GM18520 (cell line): ENCODE measurements around the gene GLCCI1.
"Not testable (repeated sequence)": the region's sequence is repeated elsewhere in the genome, so short reads cannot be mapped to it uniquely, and the experiment has no call there.

Experiments used
- ATAC-seq: cut with Tn5 transposase; IDR thresholded peaks from one replicate; pipeline ENCODE4 v1.9.1; 2021; ENCODE audit not compliant: unreplicated experiment

GLCCI1 gene

DNA sequence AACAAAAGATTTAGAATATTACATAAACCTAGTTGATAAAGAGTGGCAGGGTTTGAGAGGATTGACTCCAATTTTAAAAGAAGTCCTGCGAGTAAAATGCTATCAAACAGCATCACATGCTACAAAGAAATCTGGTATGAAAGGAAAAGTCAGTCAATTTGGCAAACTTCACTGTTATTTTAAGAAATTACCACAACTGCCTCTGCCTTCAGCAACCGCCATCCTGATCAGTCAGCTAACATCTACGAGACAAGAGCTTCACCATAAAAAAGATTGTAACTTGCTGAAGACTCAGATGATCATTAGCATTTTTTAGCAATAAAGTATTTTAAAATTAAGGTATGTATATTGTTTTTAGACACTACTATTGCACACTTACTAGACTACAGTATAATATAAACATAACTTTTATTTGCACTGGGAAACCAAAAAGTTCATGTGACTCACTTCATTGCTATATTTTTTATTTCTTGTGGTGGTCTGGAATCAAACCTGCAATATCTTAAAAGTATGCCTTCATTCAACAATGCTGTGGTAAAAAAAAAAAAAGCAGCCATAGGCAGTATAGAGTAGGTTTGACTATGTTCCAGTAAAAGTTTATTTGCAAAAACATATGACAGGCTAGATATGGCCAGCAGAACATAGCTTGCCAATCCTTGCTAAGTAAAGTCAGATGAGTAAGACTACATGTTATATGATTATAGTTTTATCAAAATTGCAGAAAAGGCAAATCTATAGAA is 74.4 kb downstream of the GLCCI1 start:
- no peak for ATAC-seq

DNA sequence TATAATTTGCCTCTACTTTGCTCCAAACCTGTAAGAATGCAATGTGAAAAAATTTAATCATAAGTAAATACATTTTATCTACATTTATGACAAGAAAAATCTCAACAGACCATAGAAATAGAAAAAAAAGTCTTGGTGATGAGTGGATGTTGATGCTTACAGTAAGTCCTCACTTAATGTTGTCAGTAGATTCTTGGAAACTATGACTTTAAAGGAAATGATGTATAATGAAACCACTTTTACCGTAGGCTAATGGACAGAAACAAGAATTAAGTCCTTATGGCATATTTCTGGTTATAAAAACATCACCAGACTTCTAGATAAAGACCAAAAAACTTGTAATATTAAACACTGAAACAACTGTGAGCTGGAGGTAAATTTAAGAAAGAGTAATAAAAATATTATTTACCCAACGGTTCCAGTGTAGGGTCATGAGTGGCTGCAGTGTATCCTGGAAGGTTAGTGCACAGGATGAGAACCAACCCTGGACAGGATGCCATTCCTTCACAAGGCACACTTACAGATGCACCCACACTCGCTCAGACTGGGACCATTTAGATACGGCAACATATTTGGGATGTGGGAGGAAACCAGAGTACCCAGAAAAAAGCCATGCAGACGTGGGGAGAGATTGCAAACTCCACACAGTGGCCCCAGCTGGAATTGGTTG is 76.3 kb downstream of the GLCCI1 start:
- no peak for ATAC-seq

DNA sequence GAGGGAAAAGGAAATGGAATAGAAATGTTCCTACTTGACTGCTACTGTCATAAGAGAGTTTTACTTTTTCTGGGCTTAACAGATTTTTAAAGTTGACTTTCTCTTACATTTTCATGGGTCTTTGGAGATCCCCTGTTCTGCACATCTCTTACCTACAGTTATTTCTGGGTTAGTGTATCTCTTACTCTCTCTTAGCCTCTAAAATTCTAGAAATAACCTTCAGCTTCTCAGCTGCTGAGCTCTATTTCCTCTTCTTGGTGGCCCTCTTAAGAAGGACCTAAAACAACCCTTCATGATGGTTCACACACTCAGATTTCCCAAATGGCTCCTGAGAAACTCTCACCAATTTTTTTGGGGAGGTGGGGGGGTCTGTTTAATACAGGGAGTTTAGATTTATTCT is 79.5 kb downstream of the GLCCI1 start:
- not testable (repeated sequence) for ATAC-seq

DNA sequence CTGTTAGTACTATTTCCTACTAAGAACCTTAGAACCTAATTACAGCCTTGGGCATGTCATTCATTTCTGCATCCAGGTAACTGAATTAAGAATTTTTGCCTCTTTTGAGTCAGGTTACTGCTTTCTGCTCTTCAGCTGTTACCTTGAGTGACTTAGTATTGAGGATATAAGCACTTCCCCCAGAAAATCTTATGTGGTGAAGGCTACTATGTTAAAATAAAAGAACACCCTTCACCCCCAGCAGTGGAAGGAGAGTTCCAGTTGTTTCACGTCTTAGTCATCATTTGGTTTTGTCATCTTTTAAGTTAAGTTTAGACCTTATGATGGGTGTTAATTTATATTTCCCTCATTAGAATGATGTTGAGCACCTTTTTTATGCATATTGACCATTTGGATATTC is 82.8 kb downstream of the GLCCI1 start:
- no peak for ATAC-seq

DNA sequence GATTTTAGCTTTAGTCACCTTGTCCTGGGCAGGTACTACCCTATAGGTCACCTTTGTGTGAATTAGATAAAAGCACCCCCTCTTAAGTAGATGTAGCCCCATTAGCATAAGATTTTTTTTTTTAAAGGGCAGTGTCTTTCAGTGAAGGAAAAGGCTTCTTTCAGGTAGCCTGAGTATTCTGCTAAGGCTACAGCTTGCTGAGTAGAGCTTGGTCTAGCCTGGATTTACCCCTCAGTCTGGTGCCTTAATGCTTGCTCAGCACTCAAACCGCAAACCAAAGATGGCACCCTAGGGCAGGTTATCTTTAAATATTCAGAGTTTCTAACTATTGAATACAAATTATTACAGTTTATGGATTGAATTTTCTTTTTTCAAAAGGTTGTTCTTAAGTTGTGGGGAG is 83.4 kb downstream of the GLCCI1 start:
- ATAC-seq: no peak

DNA sequence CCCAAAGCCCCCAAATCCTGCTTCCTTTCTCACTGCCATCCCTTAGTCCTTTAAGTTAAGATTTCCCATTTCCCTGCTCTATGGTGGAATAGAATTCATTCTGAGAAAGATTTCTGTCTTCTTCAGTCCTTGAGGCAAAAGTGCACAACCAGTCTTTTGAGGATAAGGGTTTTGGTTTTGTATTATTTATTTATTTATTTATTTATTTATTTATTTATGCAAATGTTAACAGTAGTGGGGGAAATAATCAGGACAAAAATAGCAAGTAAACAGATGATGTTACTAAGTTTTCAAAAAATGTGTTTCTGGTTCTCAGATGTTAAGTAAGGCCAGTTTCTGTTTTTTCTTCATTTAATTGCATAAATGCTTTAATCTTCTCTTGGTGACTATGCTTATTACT is 84.2 kb downstream of the GLCCI1 start:
- no peak for ATAC-seq

DNA sequence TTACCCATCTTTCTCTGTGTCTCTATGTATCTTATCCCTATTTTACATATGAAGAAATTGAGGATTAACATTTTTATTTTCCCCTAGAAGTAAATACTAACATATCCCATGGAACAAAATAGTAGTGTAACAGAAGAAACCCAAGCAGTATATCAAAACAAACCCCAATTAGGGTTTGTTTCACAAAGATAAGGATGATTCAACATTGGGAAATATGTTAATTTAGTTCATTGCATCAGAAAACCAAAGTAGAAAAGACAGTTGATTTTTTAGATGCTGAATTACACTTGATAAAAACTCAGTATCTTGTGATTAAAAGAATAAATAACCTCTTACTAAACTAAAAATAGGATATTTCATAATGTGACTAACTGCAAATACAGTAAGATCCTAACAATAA is 87.8 kb downstream of the GLCCI1 start:
- no peak for ATAC-seq

DNA sequence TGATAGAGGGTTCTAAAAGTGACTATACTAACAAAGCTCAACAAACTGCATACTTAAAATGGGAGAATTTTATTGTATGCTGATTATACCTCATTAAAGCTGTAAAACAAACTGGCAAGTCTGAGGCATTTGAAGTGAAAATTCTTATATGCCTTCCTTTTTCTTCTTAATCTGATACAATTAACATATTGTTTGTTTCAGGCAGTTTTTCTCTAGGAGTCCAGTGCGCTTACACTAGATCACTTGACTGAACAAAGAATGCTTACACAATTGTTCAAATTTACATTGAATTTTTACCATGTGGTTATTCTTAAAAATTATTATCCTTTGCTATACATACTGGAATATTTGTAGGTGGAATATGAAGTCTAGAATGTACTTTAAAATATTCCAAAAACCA is 89.0 kb downstream of the GLCCI1 start:
- no peak for ATAC-seq

DNA sequence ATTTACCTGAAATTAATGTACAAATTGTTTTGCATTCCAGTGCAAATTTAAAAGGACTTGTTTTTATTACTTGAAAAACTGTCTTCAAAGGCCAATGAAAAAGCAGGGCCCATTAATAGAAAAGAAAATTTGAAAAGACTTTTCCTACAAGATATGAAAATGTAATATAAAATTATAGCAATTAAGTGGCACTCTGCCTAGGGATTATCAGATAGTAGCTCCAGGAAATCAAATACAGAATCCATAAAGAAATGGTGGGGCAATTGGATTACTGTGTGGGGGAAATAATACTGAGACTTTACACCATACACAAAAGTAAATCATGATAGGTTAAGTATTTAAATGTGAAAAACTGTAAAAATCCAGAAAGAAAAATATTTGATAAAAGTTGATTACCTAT is 89.7 kb downstream of the GLCCI1 start:
- no peak for ATAC-seq

DNA sequence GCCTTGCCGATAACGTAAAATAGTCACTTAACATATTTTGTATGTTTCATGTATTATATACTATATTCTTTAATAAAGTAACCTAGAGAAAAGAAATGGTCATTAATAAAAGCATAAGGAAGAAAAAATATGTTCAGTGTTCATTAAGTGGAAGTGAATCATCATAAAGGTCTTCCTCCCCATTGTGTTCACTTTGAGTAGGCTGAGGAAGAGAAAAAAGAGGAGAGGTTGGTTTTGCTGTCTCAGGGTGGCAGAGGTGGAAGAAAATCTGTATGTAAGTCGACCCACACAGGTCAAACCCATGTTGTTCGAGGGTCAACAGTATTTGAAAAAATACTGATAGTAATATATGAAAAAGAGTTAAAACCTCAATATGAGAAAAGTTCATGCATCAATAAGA is 90.3 kb downstream of the GLCCI1 start:
- ATAC-seq: no peak

DNA sequence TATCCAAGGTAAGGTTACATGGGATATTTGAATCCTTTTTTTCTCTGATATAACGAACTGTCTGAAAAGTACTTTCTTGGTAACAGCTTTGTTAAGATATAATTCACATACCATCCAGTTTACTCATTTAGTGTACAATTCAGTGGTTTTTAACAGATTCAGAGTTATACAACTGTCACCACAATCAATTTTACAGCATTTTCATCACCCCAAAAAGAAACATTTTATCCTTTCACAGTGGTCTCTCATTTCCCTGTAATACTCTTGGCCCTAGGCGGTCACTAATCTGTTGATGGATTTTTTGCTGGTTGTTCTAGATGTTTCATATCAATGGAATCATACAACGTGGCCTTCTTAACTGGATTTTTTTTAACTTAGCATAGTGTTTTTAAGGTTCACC is 91.6 kb downstream of the GLCCI1 start:
- ATAC-seq: no peak

DNA sequence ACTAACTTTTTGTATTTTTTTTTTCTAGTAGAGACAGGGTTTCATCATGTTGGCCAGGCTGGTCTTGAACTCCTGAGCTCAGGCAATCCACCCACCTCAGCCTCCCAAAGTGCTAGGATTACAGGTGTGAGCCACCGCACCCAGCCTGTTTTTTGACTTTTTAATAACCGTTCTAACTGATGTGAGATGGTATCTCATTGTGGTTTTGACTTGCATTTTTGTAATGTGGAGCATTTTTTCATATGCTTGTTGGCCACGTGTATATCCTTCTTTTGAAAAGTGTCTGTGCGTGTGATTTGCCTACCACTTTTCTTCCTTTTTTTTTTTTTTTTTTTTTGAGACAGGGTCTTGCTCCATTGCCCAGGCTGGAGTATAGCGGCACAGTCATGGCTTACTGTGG is 94.7 kb downstream of the GLCCI1 start:
- ATAC-seq: not testable (repeated sequence)

DNA sequence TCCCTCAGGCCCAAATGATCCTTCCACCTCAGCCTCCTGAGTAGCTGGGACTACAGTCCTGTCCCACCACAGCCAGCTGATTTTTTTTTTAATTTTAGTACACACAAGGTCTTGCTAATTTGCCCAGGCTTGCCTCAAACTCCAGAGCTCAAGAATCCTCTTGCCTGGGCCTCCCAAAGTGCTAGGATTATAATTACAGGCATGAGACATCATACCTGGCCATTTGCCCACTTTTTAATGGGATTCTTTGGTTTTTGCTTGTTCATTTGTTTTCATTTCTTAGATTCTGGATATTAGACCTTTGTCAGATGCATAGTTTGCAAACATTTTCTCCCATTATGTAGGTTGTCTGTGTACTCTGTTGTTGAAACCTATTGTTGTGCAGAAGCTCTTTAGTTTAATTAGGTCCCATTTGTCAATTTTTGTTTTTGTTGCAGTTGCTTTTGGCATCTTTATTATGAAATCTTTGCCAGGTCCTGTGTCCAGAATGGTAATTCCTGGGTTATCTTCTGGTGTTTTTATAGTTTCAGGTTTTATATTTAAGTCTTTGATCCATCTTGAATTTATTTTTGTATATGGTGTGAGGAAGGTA is 95.2 kb downstream of the GLCCI1 start:
- ATAC-seq: no peak

DNA sequence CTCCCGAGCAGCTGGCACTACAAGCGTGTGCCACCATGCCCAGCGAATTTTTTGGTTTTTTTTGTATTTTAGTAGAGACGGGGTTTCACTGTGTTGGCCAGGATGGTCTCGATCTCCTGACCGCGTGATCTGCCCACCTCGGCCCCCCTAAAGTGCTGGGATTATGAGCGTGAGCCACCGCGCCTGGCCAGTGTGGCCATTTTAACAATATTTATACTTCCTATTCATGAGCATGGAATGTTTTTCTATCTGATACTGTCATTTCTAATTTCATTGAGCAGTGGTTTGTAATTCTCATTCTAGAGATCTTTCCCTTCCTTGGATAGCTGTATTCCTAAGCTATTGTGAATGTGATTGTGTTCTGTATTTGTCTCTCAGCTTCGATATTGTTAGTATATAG is 96.2 kb downstream of the GLCCI1 start:
- no peak for ATAC-seq

DNA sequence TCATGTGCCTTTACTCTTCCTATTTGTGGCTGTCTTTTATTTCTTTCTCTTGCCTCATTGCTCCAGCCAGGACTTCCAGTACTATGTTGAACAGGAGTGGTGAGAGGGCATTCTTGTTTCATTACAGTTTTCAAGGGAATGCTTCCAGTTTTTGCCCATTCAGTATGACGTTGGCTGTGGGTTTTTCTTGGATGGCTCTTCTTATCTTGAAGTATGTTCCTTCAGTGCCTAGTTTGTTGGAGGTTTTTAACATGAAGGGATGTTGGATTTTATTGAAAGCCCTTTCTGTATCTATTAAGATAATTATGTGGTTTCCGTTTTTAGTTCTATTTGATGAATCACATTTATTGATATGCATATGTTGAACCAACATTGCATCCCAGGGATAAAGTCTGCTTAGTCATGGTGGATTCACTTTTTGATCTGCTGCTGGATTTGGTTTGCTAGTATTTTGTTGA is 96.8 kb downstream of the GLCCI1 start:
- ATAC-seq: no peak

DNA sequence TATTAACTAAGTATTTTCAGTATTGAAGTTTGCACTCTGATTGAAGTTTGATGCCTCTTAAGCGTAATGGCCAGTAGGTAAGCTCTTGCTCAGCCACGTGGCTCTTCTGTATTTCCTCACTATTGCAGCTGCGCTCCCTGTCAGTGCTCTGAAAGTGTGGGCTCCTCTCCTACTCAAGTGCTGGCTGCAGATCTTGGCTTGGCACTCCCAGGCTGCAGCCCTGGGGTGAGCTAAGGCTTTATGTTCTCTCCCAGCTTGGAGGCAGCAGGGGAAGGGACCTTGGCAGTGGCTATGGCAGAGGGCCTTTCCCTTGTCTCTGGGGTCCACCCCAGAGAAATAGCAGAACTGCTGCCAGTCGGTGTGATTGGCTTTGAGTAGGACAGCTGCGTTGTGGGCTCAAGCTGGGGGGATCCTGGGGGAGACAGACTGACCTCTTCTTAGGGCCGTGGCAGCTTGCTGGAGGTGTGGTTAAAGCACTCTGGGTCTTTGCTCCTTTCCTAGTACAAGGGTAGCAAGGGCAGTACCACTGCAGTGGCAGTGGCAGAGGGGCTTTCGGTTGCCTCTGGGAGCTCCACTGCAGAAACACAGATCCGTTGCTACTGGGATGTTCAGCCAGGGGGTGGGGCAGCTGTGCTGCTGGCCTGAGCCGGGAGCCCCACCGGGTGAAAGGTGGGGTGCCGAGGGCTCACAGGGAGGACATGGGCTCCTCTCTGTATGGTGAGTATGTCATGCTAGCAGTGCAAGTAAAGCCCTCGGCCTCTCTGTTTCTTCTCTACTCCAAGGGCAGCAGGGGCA is 100.5 kb downstream of the GLCCI1 start:
- ATAC-seq: no peak

DNA sequence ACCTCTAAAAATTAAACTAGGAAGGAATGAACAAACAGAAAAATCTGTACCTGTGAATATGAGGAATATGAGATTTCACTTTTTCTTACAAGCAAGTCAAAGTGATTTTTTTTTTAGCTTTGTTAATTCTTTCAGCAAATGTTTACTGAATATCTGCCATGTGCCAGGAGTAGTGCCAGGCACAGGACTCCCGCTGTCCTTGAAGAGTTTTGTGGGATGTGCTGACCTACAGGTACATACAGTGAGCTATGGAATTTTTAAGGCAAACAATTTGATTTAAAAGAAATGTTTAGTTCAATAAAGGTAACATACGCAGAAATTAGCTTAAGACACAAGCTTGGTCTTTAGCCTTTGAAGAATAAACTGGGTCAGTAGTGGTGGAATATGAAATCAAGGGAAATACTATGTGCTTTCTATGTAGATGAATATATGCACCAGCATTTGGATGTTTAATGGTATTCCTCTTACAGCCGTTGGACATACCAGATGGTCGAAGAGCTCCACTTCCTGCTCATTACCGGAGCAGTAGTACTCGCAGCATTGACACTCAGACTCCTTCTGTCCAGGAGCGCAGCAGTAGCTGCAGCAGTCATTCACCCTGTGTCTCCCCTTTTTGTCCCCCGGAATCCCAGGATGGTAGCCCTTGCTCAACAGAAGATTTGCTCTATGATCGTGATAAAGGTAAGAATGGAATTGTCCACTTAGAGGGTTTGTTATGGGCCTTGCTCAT is 102.0 kb downstream of the GLCCI1 start:
- ATAC-seq: no peak

DNA sequence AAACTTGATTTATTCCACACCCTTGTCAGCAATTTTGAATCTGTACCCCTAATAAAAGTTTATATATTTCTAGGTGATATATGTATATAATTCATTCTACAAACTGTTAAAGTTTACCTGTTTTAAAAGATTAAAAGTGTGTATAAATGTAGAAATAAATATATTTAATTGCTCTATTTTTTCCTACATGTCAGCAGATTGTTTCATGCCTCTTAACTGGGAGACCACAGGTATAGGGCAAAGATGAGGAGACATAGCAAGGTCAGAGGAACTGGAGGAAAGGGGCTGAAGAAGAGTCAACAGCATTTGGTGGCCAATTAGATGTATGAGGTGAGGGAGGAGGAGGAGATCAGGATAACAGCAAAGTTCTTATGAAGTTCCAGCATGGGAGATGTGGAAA is 109.8 kb downstream of the GLCCI1 start:
- ATAC-seq: no peak

DNA sequence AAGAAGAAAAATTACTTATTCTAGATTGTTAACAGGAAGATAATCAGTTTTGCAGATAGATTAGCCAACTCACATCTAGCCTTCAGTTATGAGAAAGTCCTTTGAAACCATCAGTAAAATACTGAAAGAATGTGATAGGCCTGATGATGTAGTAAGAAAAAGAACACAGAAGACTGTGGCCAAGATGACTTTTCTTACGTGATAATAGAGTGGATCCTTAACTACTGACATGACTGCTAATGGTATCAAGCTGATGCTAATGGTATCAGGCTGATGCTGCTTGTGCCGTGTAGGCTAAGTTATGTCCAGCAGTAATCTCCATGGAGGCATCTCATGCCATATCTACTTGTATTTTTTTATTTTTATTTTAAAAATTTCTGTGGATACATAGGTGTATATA is 114.2 kb downstream of the GLCCI1 start:
- ATAC-seq: no peak

DNA sequence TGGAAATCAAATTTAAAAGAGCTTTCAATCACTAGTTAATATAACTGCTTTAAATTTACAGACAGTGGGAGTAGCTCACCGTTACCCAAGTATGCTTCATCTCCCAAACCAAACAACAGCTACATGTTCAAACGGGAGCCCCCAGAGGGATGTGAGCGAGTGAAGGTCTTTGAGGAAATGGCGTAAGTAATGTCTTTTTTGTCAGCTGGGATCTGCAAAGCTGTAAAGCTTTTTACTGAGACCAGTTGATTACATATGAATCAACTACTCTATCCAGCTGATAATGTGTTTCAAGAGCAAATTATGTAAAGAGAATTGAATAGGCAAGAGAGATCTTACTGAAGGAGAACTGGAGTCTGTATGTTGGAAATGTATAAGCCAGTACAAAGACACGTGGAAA is 116.2 kb downstream of the GLCCI1 start:
- no peak for ATAC-seq

DNA sequence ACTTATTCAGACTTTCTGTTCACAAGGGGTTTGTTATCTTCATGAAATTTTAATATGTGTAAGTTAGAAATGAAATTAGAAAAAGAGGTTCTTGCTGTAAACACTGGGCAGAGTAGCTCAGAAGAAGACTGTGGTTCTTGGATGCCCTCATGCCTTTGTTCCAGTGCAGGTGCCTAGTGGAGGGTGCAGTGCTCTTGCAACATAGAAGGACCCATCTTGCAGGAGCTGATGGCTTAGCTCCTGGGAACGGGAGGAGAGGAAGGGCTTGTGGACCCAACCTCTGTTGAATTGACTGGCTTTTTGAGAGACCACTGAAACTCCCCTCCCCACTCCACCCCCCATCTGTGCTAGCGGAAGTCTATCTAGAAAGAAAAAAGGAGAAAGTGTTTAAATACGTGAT is 116.8 kb downstream of the GLCCI1 start:
- no peak for ATAC-seq
